ENCODE results near the gene GSTM2. TPM values are rescaled to one million over a fixed set of nuclear protein-coding genes. Genes with fewer than 3 reads are reported as not detected.

The GSTM2 gene
- total RNA-seq, 1 experiment from 2014 or later, result 10.2 TPM

GRCh38 chr1:109641861-109642260 is 26.0 kb upstream of the GSTM2 start:
- no peak overlapping the region for H3K27ac ChIP-seq (ENCODE audit: low read length)
- H3K27me3 ChIP-seq (ENCODE audit: control insufficient read depth, insufficient read depth, low read length), result no peaks in the 10 kb centered on the region
- DNase-seq (ENCODE audit: low read depth, low spot score), result no peak
- no peak overlapping the region for H3K4me3 ChIP-seq (ENCODE audit: low read depth in 2 of 2, low read length in 2 of 2)
- ChIA-PET CTCF (interaction anchor here (0.6 to 2.6 kb wide), 2 partner anchors 342 to 449 kb away, joined by 5 to 18 read pairs; partner anchors contain the start of gene AHCYL1), POLR2A (no interaction called here)
- intact Hi-C loops (cut with micrococcal nuclease; ENCODE audit: unreplicated experiment) (loop anchor here (2.0 to 5.0 kb wide), 2 partner anchors 131 to 340 kb away; partner anchors contain the start of gene AHCYL1), in situ Hi-C loops (cut with HindIII; ENCODE audit: low pct_unique_long_range_greater_than_20kb, low sequenced_read_pairs) (no loop called here)
- no peaks in the 10 kb centered on the region for H3K36me3 ChIP-seq (ENCODE audit: control insufficient read depth, insufficient read depth, low read length)
- H3K9me3 ChIP-seq (ENCODE audit: control insufficient read depth, insufficient read depth, low read depth, low read length), result no peaks in the 10 kb centered on the region
- no TSS peak for BruUV-seq (replicated peaks)
- no peak for ATAC-seq
- TF ChIP-seq CTCF (IDR thresholded peaks at IDR 0.05) (no peak), SIN3A (IDR thresholded peaks at IDR 0.05; ENCODE audit: borderline replicate concordance, insufficient read depth, low read depth, low read length) (no peak), REST (IDR thresholded peaks at IDR 0.05; ENCODE audit: insufficient read depth in 1 of 2, low read depth in 2 of 2, low read length in 1 of 2) (no peak), TCF7L2 (IDR thresholded peaks at IDR 0.05; ENCODE audit: low read depth, low read length) (no peak), POLR2AphosphoS5 (IDR thresholded peaks at IDR 0.05; ENCODE audit: low read depth, low read length) (no peak)
- peaks cover 8% of the 10 kb centered on the region; the same call in 1 of the 2 replicates for H3K4me1 ChIP-seq (ENCODE audit: control insufficient read depth, insufficient read depth, low read length)

- intact Hi-C loops (cut with micrococcal nuclease; ENCODE audit: unreplicated experiment) (loop anchor here (2.0 to 5.0 kb wide), 2 partner anchors 130 to 340 kb away; partner anchors contain the start of gene AHCYL1), in situ Hi-C loops (cut with HindIII; ENCODE audit: low pct_unique_long_range_greater_than_20kb, low sequenced_read_pairs) (no loop called here)
- no peak for TF ChIP-seq TCF7L2 (IDR thresholded peaks at IDR 0.05; ENCODE audit: low read depth, low read length)
- H3K9me3 ChIP-seq (ENCODE audit: control insufficient read depth, insufficient read depth, low read depth, low read length), result no peaks in the 10 kb centered on the region
- ChIA-PET CTCF (interaction anchor here (0.6 kb wide), 1 partner anchor 145 kb away, joined by 3 read pairs; no protein-coding TSS in a partner anchor), POLR2A (no interaction called here)
- no peak for ATAC-seq
- no peak overlapping the region for H3K4me3 ChIP-seq (ENCODE audit: low read depth in 2 of 2, low read length in 2 of 2)
- H3K36me3 ChIP-seq (ENCODE audit: control insufficient read depth, insufficient read depth, low read length), result no peaks in the 10 kb centered on the region
- no peaks in the 10 kb centered on the region for H3K27me3 ChIP-seq (ENCODE audit: control insufficient read depth, insufficient read depth, low read length)
- H3K27ac ChIP-seq (ENCODE audit: low read length), result no peak overlapping the region
- BruUV-seq (replicated peaks), result no TSS peak
- no peak for DNase-seq (ENCODE audit: low read depth, low spot score)
- peaks cover 8% of the 10 kb centered on the region; the same call in 1 of the 2 replicates for H3K4me1 ChIP-seq (ENCODE audit: control insufficient read depth, insufficient read depth, low read length)
Observed at GRCh38 chr1:109642626-109643025, 25.2 kb upstream of the GSTM2 start.

Data from Panc1 (cell line).